Glutamatergic neuron (in vitro differentiated cells): ENCODE results near the gene NAV3. TPM values are rescaled to one million over a fixed set of nuclear protein-coding genes. Genes with fewer than 3 reads are reported as not detected.

ENCODE experiments used
- DNase-seq: peaks from one replicate; pipeline ENCODE4 v3.0.0; 2022
- H3K27ac Mint-ChIP-seq: one replicate; pipeline ENCODE4 v1.8.0; 2020; ENCODE audit warnings: mild to moderate bottlenecking, mixed read lengths, inconsistent platforms; ENCODE audit not compliant: unreplicated experiment
- H3K27me3 Mint-ChIP-seq: one replicate; pipeline ENCODE4 v1.8.0; 2020; ENCODE audit warnings: mild to moderate bottlenecking, moderate library complexity, mixed read lengths, inconsistent platforms; ENCODE audit not compliant: unreplicated experiment
- H3K36me3 Mint-ChIP-seq: one replicate; pipeline ENCODE4 v1.8.0; 2020; ENCODE audit warnings: mild to moderate bottlenecking, mixed read lengths, inconsistent platforms; ENCODE audit not compliant: unreplicated experiment
- H3K4me1 Mint-ChIP-seq: one replicate; pipeline ENCODE4 v1.8.0; 2020; ENCODE audit warnings: mild to moderate bottlenecking, low read depth, mixed read lengths, inconsistent platforms; ENCODE audit not compliant: unreplicated experiment
- H3K4me3 Mint-ChIP-seq: one replicate; pipeline ENCODE4 v1.8.0; 2020; ENCODE audit warnings: mild to moderate bottlenecking, mixed read lengths, inconsistent platforms; ENCODE audit not compliant: unreplicated experiment
- H3K9me3 Mint-ChIP-seq: one replicate; pipeline ENCODE4 v1.8.0; 2020; ENCODE audit warnings: mild to moderate bottlenecking, moderate library complexity, mixed read lengths, inconsistent platforms; ENCODE audit not compliant: unreplicated experiment
- CTCF ChIP-seq: fragments of 200-600 bp; sonication (generic); IDR thresholded peaks from one replicate; pipeline ENCODE4 v1.5.0; 2021; ENCODE audit not compliant: partially characterized antibody, unreplicated experiment
- total RNA-seq: library from RNA; stranded (reverse); fragmentation: NEBNext Ultra II Directional; extraction: Animal tissue kit (Norgen Biotek cat#: 25700); gene quantifications from one replicate; pipeline ENCODE4 v1.2.1, GENCODE V29; 2021; ENCODE audit not compliant: unreplicated experiment

Gene NAV3
- total RNA-seq, 1 donor from 2014 or later = 13.6 TPM

- peaks cover 3% of the 10 kb centered on the region for H3K4me1 Mint-ChIP-seq
- no peak for DNase-seq
- no peak overlapping the region for H3K27ac Mint-ChIP-seq
- no peak overlapping the region for H3K4me3 Mint-ChIP-seq
- TF ChIP-seq CTCF = no peak
- peaks cover 2% of the 10 kb centered on the region for H3K9me3 Mint-ChIP-seq
- no peaks in the 10 kb centered on the region for H3K36me3 Mint-ChIP-seq
- H3K27me3 Mint-ChIP-seq = no peaks in the 10 kb centered on the region
Observed at GRCh38 chr12:77940567-77940966, 109.9 kb downstream of the NAV3 start.

DNA sequence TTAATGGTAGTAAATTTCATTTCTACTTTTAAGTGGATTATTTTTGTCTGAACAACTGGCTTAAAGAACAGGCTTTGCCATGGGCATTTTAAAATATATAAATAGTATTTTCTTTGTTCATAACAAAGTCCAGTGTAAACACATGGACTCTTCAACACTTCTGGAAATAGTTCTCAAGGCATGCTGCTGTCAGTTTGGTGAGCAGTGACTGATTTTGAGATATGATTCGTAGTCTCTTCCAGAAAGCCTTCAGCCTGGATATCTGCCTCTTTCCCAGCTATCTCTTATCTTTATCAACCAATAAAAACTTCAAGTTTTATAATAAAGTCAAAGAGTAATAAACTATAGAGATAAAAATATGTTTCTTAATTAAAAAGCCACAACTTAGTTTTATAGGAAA lies 110.7 kb downstream of the NAV3 start:
- TF ChIP-seq CTCF = no peak
- peaks cover 3% of the 10 kb centered on the region for H3K4me1 Mint-ChIP-seq
- no peak overlapping the region for H3K4me3 Mint-ChIP-seq
- no peak for DNase-seq
- H3K36me3 Mint-ChIP-seq = no peaks in the 10 kb centered on the region
- peaks cover 2% of the 10 kb centered on the region for H3K9me3 Mint-ChIP-seq
- H3K27me3 Mint-ChIP-seq = no peaks in the 10 kb centered on the region
- no peak overlapping the region for H3K27ac Mint-ChIP-seq

GRCh38 chr12:77943466-77943865 lies 112.8 kb downstream of the NAV3 start:
- Mint-ChIP-seq H3K27me3 (no peaks in the 10 kb centered on the region), H3K36me3 (no peaks in the 10 kb centered on the region), H3K4me3 (no peak overlapping the region), H3K9me3 (peaks cover 2% of the 10 kb centered on the region), H3K4me1 (peaks cover 3% of the 10 kb centered on the region), H3K27ac (no peak overlapping the region)
- TF ChIP-seq CTCF = no peak
- no peak for DNase-seq

- no peak for TF ChIP-seq CTCF
- Mint-ChIP-seq H3K4me3 (no peak overlapping the region), H3K4me1 (no peaks in the 10 kb centered on the region), H3K27ac (no peak overlapping the region), H3K36me3 (no peaks in the 10 kb centered on the region), H3K27me3 (no peaks in the 10 kb centered on the region), H3K9me3 (no peaks in the 10 kb centered on the region)
- DNase-seq = no peak
Observed at GRCh38 chr12:77946541-77947061, 115.9 kb downstream of the NAV3 start.

DNA sequence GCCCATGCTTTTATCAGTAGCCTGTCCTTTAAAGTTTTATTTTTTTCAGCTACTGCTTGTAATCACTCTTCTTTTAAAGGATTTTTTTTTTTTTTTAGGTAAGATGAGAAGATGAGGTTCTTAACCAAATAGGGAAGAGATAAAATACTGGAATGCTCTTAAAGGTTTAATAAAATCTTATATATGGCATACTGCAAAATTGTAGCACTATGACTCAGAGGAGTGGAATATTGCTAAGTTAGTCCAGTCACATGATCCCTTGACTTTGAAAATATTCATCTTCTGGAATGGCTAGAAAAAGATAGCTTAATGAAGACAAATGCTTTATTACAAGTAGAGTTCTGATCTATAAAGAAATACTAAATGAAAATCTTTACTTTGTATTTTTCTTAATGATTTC lies 116.6 kb downstream of the NAV3 start:
- no peaks in the 10 kb centered on the region for H3K9me3 Mint-ChIP-seq
- H3K27ac Mint-ChIP-seq = no peak overlapping the region
- no peaks in the 10 kb centered on the region for H3K36me3 Mint-ChIP-seq
- H3K4me3 Mint-ChIP-seq = no peak overlapping the region
- no peak for DNase-seq
- H3K4me1 Mint-ChIP-seq = no peaks in the 10 kb centered on the region
- H3K27me3 Mint-ChIP-seq = no peaks in the 10 kb centered on the region
- no peak for TF ChIP-seq CTCF
